ENCODE data around the gene FAM107A.

Gene FAM107A

DNA sequence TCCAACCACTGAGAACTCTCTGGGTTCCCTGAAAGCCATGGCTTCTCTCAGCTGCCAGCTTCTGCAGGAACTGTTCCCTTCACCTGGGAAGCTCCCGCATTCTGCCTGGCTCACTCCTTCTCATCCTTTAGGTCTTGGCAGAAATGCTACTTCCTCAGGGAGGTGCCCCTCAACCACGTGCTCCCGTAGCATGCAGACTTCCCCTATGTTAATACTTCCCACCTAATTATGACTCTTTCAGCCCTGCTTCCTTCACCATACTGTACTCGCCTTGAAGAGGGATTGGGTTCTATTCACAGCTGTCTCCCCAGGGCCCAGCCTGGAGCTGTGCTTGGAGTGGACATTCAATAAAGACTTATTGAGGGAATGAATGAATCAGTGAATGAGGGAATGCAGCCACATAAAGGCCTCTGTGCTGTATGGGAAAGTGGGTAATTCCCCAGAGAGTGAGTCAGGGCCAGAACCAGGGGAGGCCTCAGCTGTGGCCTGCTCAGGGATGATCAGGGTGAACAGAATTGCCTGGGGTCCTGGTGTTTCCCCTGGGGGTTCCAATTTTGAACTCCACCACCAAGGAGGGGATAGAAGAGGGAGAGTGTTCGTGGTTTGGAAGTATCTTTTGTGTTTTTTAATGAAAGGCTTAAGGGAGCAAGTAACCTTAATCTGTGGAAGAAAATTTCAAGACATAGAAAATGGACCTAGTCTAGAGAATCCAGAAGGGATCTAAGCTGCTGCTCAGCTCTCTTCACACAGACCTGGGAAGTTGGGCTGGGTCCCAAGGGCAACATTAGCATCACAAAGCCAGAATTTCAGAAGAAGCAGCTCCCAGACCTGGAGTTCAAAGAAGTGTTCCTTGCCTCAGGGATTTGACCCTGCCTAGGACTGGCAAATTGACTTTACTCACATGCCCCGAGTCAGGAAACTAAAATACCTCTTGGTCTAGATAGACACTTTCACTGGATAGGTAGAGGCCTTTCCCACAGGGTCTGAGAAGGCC, 14.6 kb upstream of the FAM107A start:
- DNase-seq, result no peak

GRCh38 chr3:58588030-58588614, 10.9 kb upstream of the FAM107A start:
- no peak for DNase-seq

DNA sequence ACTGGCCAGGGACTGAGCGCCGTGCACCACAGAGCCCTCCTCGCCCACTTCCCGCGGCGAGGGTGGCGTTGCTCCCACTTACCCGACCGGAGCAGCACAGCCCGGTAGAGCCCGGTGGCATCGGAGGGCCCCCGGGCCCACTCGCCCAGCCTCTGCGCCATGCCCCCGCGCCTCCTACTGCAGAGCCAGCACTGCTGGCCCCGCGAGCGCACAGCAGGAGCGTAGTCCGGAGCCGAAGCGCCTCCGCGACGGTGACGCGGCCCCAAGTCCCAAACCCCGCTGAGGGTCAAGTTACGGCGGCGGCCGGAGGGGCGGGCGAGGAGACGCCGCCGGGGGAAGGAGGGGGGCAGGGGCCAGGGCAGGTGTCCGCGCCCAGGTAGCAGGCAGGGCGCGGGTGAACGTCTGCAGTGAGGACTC, 9.6 kb upstream of the FAM107A start:
- DNase-seq, result no peak

DNA sequence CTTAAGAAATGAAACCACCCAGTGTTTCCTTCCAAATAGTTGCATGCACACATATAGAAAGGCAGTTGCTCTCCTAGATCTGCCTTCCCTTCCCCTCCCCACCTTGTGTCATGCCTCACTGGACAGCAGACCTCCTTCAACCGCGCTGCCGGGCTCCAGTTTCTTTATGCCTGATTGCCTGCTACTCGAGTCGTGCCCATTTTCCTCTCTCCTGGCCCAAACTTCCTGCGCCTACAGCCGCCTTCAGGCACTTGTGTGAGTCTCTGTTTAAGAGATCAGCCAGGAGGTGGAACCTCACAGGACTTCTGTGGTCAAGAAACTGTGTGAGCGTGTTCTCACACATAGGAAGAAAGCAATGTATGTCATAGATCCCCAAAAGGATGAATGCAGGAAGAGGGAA, 8.8 kb upstream of the FAM107A start:
- DNase-seq, result no peak

DNA sequence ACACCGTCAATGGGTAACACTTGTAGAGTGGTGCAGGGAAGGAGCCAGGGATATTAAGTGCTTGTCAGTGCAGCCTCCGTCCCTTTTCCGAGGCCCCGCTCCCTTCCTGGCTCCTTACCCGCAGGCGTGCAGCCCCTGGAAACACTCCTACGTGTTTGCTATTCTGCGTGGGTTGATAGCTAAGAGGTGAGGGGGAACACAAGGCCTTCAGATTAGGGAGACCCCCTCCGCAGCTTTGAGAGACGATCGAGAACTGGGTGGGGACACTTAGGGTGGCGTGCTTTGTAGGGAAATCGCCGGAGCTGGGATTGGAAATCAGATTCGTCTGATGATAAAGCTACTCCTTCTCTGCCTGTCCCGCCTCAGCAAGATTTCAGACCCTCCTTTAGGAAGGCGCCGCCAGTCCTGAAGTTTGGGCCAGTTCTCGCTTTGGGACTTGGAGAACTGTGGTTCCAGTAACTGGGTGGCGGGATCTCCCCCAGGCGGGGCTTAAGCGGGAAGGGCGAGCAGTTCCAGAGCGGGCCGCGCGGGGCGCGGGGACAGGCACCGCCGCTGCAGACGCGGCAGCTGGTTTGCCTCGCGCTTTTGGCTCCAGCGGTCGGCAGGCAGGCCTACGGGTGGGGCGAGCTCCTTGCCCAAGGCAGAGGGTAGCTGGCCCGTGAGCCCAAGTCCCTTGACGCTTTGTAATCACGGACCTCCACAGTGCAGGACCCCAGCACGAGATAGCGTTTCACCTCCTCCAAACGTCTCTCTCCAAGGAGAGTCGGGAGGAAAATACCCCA, 8.0 kb upstream of the FAM107A start:
- DNase-seq, result no peak

DNA sequence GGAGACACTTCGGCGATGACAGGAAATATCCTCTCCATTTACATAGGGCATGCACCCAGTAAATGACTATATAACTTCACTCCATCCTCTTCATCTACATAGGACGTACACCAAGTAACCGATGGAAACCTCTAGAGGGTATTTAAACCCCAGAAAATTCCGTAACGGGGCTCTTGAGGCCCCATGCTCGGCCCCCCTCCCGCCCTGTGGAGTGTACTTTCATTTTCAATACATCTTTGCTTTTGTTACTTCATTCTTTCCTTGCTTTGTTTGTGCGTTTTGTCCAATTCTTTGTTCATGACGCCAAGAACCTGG, 7.5 kb upstream of the FAM107A start:
- DNase-seq, result no peak

DNA sequence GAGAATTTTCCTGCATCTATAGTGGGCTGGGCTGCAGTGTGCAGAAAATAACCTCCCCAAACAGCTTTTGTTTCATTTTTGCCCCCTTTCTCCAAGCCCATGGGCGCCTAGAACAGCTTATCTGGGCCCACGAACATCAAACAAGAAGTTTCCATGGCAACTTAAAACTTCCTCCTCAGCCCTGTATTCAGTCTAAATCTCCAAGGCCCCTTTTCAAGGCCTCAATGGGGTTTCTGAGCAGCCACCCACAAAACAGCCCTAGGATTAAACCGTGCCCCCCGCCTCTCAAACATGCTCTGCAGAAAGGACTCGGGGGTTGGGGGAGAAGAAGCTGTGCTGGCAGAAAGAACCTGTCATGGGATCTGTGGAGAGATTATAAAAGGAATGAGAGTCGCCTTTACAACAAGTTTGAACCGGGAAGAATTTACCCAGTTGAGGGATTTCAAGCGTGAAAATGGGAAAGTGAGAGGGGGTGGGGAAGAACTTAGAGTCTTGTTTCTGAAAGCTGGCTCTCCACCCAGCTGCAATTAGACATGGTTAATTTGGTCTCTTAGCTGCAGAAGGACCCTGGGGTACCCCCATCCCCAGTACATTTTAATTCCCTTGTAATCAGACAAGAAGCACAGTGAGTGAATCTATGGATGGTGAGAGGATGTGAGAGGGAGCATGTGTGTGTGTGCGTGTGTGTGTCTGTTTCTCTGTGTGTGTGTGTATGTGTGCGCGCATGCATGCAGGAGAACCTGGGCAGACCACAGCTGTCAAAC, 4.3 kb upstream of the FAM107A start:
- DNase-seq, result no peak

DNA sequence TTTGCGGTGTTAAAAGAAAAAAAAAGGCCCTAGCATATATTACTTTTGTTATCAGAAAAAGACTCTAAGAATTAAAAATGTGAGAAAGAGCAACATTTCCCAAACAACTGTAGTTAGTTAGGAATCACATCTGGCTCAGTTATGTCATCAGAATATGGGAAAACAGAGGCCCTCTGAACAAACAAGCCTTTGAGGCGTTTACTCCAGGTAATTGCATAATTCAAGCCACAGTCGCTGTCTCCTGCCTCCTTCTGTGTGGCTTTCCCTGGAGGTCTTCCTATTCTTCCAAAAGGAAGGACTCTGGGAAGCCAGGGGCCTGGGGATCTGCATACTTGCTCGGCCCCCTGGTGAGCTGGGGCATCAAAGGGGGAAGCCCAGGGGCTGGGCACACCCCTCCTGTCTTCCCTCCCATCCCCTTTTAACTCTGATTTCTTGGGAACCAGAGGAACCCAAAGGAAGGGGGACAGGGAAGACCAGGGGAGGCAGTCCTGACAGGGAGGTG, 3.7 kb upstream of the FAM107A start:
- DNase-seq, result no peak

GRCh38 chr3:58578873-58579272, 1.7 kb upstream of the FAM107A start:
- no peak for DNase-seq

DNA sequence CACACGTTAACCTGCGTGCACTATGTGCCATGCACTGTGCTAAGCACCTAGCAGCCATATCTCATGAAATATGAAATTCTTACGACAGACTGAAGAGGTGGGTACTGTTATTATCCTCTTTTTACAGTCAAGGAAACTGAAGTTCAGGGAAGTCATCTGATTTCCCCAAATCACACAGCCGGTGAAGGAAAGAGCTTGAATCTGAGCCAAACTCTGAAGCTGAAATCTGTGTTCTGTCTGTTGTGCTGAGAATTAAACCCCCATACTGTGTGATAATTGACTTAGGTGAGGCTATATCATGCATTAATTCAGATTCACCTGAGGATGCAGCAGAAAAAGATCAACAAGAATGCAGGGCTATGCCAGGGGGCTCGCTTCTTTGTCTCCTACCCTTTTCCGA, 475 bp downstream of the FAM107A start:
- DNase-seq, result no peak

DNA sequence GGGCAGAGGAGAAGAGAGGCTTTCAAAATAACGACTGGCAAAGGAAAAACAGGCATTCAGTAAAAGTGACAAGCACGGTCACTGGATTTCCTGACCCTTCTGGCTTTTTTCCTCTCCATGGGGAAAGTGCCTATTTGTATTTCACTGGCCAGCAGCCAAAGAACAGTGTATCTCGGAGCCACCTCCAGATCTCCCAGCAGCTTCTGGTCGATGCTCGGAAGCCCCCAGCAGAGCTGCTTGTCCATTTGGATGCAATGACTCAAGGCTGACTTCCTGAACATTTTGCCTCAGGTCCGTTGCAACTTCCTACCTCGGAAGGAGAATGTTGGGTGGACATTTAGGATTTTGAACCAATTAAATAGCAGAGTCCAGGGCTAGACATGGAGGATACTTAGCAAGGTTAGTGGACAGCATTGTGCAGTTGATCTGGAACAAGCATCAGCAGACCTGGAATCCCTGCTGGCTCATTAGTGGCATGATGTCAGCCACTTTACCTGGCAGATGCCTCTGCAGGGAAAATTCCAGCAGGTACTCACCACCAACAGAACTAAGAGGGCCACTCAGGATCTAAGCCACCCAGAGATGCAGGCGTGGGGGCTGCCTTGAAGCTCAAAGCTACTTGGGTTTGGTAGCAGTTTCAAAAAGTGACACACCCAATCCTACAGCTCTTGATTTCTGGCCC, 1.1 kb downstream of the FAM107A start:
- DNase-seq, result no peak

DNA sequence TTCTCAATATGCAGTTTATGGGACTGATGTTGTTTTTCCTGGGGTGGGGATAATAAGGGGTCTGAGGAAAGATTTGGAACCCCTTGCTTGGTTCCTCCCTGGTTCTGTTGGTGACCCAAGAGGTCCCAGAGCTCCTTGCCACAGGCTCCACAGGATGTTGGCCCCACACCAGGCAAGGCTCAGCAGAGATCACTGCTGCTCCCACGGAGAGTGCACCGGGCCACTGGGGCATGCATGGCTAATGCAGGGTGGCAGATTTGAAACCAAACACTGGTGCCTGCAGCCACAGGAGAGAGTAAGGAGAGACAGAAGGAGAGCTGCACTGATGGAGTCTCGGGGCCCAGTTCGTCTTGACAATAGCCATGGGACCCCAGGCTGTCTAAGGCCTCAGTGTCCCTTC, 2.5 kb downstream of the FAM107A start:
- DNase-seq, result no peak

- no peak for DNase-seq
These were observed 3.1 kb downstream of the FAM107A start for GRCh38 chr3:58574106-58574505.

DNA sequence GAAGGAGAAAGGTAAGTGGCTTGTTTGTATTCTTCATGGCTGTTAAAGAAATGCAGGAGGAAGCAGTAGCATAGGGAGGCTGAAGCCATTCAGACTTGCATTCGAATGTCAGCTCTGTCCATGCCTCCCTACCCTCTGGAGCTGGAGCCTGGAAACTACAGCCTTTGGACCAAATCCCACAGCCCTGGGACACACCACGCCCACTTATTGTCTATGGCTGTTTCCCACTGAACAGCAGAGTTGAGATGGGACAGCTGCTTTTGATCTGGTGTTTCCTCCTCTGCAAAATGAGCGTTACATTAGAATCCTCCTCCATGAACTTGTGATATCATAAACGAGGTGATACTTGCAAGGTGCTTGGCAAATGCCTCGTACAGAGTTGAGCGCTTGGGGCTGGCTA, 3.6 kb downstream of the FAM107A start:
- no peak for DNase-seq

DNA sequence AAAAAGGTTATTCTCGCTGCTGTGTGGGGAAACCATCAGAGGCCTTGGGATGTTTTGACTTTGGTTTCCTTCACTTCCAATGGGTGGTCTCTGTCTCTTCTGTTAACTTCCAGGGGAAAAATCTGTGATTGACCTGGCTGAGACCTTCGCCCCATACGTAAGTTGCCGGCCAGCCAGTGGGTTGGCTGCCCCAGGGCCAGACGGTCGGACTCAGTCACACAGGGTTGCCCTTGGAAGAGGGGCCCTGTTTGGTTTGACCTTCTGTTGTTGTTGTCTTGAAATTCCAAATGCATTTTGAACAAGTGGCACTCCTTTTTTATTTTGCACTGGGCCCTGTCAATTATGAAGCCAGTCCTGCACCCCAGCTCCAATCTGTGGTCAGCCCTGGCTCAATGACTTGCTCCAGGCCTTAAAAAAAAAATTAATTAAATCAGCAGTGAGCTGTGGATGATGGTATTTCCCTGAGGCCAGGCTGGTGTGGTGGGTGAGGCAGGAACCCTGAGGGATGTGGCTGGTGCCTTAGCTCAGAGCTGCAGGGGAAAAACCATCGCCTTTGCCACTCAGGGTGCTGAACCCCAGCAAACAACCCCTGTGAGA, 4.5 kb downstream of the FAM107A start:
- no peak for DNase-seq

- DNase-seq, result no peak
These were observed 5.1 kb downstream of the FAM107A start for GRCh38 chr3:58572013-58572633.

DNA sequence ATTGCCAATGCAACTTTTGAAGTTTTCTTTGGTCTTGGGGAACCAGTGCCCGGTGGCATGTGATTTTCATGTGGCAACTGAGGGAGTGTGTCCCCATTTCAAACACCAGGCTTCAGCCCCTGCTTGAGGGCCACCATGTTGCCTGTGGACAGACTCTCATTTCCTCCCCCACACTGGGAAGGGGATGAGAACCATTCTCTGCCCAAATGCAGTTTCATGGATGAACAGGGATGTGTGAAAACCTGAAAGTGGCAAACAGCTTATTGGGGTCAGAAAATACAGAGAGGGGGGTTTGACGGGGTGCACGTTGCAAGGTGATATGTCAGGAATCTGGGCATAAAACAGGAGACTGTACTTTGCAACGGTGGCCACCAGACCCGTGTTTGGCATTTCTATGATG, 6.3 kb downstream of the FAM107A start:
- no peak for DNase-seq

- no peak for DNase-seq
These were observed 7.7 kb downstream of the FAM107A start for GRCh38 chr3:58569287-58570001.

- peak; percentile 57 to 59 for DNase-seq
These were observed 8.5 kb downstream of the FAM107A start for GRCh38 chr3:58568572-58569286.

DNA sequence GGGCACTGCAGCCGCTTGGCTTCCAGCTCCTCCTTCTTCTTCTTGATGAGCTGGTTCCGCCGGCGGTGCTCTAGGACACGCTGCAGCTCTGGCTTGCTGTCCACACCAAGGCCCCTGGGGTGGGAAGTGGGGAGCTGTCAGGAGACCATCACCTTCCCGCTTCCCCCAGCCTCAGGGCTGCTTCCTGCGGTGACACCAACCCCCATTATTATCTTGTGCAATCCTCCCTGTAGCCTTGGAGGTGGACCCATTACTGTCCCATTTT, 10.0 kb downstream of the FAM107A start:
- DNase-seq, result no peak
